HEK293 (cell line): Measurements from ENCODE around the gene LXN.

Experiments used
- CTCF ChIA-PET: fragments of 350-600 bp; formaldehyde crosslinking; extraction: SDS; loops from one replicate; lab custom pipeline; 2021; ENCODE audit warnings: antibody characterized with exemption; lab: Yijun Ruan, JAX
- POLR2A ChIA-PET: fragments of 300-600 bp; formaldehyde crosslinking; extraction: SDS; loops from one replicate; lab custom pipeline; 2020; ENCODE audit warnings: antibody characterized with exemption, inconsistent platforms; lab: Yijun Ruan, JAX
- H3K27ac ChIP-seq: fragments of 200-500 bp; sonication (Bioruptor generic); 2 replicates; pipeline ENCODE4 v1.5.1; 2014; ENCODE audit warnings: low read depth, low read length, control low read depth, inconsistent platforms; ENCODE audit errors: extremely low read depth
- H3K36me3 ChIP-seq, 2 experiments: fragments of 200-500 bp in 1 of 2; sonication (Bioruptor generic) in 1 of 2; 1 replicate in 1 of 2; 2 replicates in 1 of 2; pipeline ENCODE4 v1.5.1; 2014 to 2017; ENCODE audit warnings: inconsistent platforms in 2 of 2, low read length in 2 of 2; ENCODE audit not compliant: control insufficient read depth in 2 of 2, insufficient read depth in 1 of 2
- H3K4me1 ChIP-seq: fragments of 200-500 bp; sonication (Bioruptor generic); 2 replicates; pipeline ENCODE4 v1.5.1; 2014; ENCODE audit warnings: mild to moderate bottlenecking, low read length, inconsistent platforms; ENCODE audit not compliant: control insufficient read depth, insufficient read depth
- H3K4me3 ChIP-seq: 2 replicates; pipeline ENCODE4 v1.5.1; 2011; ENCODE audit warnings: low read depth, mild to moderate bottlenecking, control low read depth, low read length, moderate library complexity
- H3K9me3 ChIP-seq: fragments of 200-500 bp; sonication (Bioruptor generic); 2 replicates; pipeline ENCODE4 v1.5.1; 2014; ENCODE audit warnings: low read depth, low read length, inconsistent platforms; ENCODE audit not compliant: control insufficient read depth, insufficient read depth
- INSM2 ChIP-seq: fragments of 450-650 bp; formaldehyde crosslinking; IDR thresholded peaks from 2 replicates; pipeline ENCODE4 v1.5.1; 2016; ENCODE audit warnings: missing biosample characterization, missing genetic modification characterization
- KLF1 ChIP-seq: fragments of 450-650 bp; formaldehyde crosslinking; IDR thresholded peaks from 2 replicates; pipeline ENCODE4 v1.5.1; 2016; ENCODE audit warnings: missing biosample characterization, missing genetic modification characterization
- PRDM1 ChIP-seq: fragments of 450-650 bp; formaldehyde crosslinking; IDR thresholded peaks from 2 replicates; pipeline ENCODE4; 2016; ENCODE audit warnings: missing biosample characterization, missing genetic modification characterization
- PRDM10 ChIP-seq: fragments of 450-650 bp; formaldehyde crosslinking; IDR thresholded peaks from 2 replicates; pipeline ENCODE4 v1.5.1; 2016; ENCODE audit warnings: missing biosample characterization, missing genetic modification characterization
- YY2 ChIP-seq: fragments of 450-650 bp; formaldehyde crosslinking; IDR thresholded peaks from 2 replicates; pipeline ENCODE4 v1.5.1; 2016; ENCODE audit warnings: missing biosample characterization, missing genetic modification characterization
- ZBTB17 ChIP-seq: fragments of 450-650 bp; formaldehyde crosslinking; IDR thresholded peaks from 2 replicates; pipeline ENCODE4 v1.5.1; 2016; ENCODE audit warnings: missing biosample characterization, missing genetic modification characterization
- ZBTB26 ChIP-seq: fragments of 450-650 bp; formaldehyde crosslinking; optimal IDR thresholded peaks from 2 replicates; pipeline ENCODE3; 2016; ENCODE audit warnings: missing biosample characterization, mild to moderate bottlenecking, missing genetic modification characterization
- ZNF146 ChIP-seq: fragments of 450-650 bp; formaldehyde crosslinking; IDR thresholded peaks from 2 replicates; pipeline ENCODE4 v1.5.1; 2016; ENCODE audit warnings: missing biosample characterization, missing genetic modification characterization
- ZNF266 ChIP-seq: fragments of 450-650 bp; formaldehyde crosslinking; IDR thresholded peaks from 2 replicates; pipeline ENCODE4 v1.5.1; 2016; ENCODE audit warnings: missing biosample characterization, missing genetic modification characterization, low read depth
- ZNF324 ChIP-seq: fragments of 450-650 bp; formaldehyde crosslinking; IDR thresholded peaks from 2 replicates; pipeline ENCODE4 v1.5.1; 2016; ENCODE audit warnings: missing biosample characterization, missing genetic modification characterization
- ZNF449 ChIP-seq: fragments of 450-650 bp; formaldehyde crosslinking; IDR thresholded peaks from 2 replicates; pipeline ENCODE4 v1.5.1; 2017; ENCODE audit warnings: missing biosample characterization, mild to moderate bottlenecking, missing genetic modification characterization, moderate library complexity
- ZNF473 ChIP-seq: fragments of 450-650 bp; formaldehyde crosslinking; IDR thresholded peaks from 2 replicates; pipeline ENCODE4 v1.5.1; 2017; ENCODE audit warnings: missing biosample characterization, missing genetic modification characterization
- ZNF521 ChIP-seq: fragments of 450-650 bp; formaldehyde crosslinking; IDR thresholded peaks from 2 replicates; pipeline ENCODE4 v1.5.1; 2017; ENCODE audit warnings: missing biosample characterization, mild to moderate bottlenecking, missing genetic modification characterization
- ZNF561 ChIP-seq: fragments of 450-650 bp; IDR thresholded peaks from 2 replicates; pipeline ENCODE4 v1.5.1; 2018; ENCODE audit warnings: missing biosample characterization, missing genetic modification characterization, borderline replicate concordance
- ZNF596 ChIP-seq: fragments of 450-650 bp; IDR thresholded peaks from 2 replicates; pipeline ENCODE4 v1.5.0; 2018; ENCODE audit warnings: missing biosample characterization, mild to moderate bottlenecking, missing genetic modification characterization, moderate library complexity
- ZNF768 ChIP-seq: fragments of 450-650 bp; formaldehyde crosslinking; IDR thresholded peaks from 2 replicates; pipeline ENCODE4 v1.5.1; 2018; ENCODE audit warnings: missing biosample characterization, mild to moderate bottlenecking, missing genetic modification characterization

The LXN gene

GRCh38 chr3:158671821-158672214 is 630 bp downstream of the LXN start:
- POLR2A ChIA-PET, result interaction anchor here (0.5 kb wide), 1 partner anchor 121 kb away, joined by 4 read pairs; no protein-coding TSS in a partner anchor

GRCh38 chr3:158668506-158668905 is 3.9 kb downstream of the LXN start:
- no peaks in the 10 kb centered on the region for H3K4me1 ChIP-seq
- no peaks in the 10 kb centered on the region for H3K9me3 ChIP-seq
- POLR2A ChIA-PET, result no interaction called here
- H3K27ac ChIP-seq, result no peak overlapping the region
- no peak overlapping the region for H3K4me3 ChIP-seq
- CTCF ChIA-PET, result interaction anchor here (0.7 to 1.5 kb wide), 2 partner anchors 9 to 43 kb away, joined by 4 to 6 read pairs; no protein-coding TSS in a partner anchor
- no peak for TF ChIP-seq ZNF146
- no peak for TF ChIP-seq ZNF449
- no peak for TF ChIP-seq YY2
- TF ChIP-seq ZNF521 (tag by site-specific recombination), result no peak
- no peak for TF ChIP-seq ZNF324 (tag by site-specific recombination)
- TF ChIP-seq ZBTB17 (tag by site-specific recombination), result no peak
- no peak for TF ChIP-seq ZNF561 (tag by site-specific recombination)
- TF ChIP-seq KLF1 (tag by site-specific recombination), result no peak
- no peak for TF ChIP-seq ZNF473
- no peak for TF ChIP-seq INSM2 (tag by site-specific recombination)
- TF ChIP-seq ZNF768 (tag by site-specific recombination), result no peak
- no peak for TF ChIP-seq ZNF596 (tag by site-specific recombination)
- TF ChIP-seq ZNF266 (tag by site-specific recombination), result no peak
- no peak for TF ChIP-seq PRDM10 (tag by site-specific recombination)
- TF ChIP-seq, all 188 proteins: peak for 0
- peaks cover 9 to 63% of the 10 kb centered on the region in 2 experiments for H3K36me3 ChIP-seq

More at GRCh38 chr3:158671821-158672214, 630 bp downstream of the LXN start:
- CTCF ChIA-PET, result interaction anchor here (0.6 to 2.1 kb wide), 6 partner anchors 10 to 117 kb away, joined by 3 to 6 read pairs (median 4); no protein-coding TSS in a partner anchor
- Histone ChIP-seq H3K9me3 (no peaks in the 10 kb centered on the region), H3K4me1 (no peaks in the 10 kb centered on the region), H3K36me3 (peaks cover 7 to 36% of the 10 kb centered on the region in 2 experiments), H3K4me3 (peak overlapping the region; percentile 75), H3K27ac (peak overlapping the region; percentile 24; the same call in 1 of the 2 replicates)
- TF ChIP-seq PRDM1 (tag by site-specific recombination) (0 out of 2 replicates have a peak, but pooled peaks have one; percentile 5), ZBTB26 (tag by site-specific recombination) (no peak)
